A172 (cell line): Measurements from ENCODE around the gene RBFOX2. TPM values are rescaled to one million over a fixed set of nuclear protein-coding genes. Genes with fewer than 3 reads are reported as not detected.
"Not testable (repeated sequence)": the region's sequence is repeated elsewhere in the genome, so short reads cannot be mapped to it uniquely, and the experiment has no call there.

Source experiments
- DNase-seq: peaks from one replicate; pipeline ENCODE4 v3.0.0-alpha.2; 2015; ENCODE audit warnings: low spot score
- total RNA-seq: library from RNA; depleted of rRNA; stranded (reverse); fragments of >200 nt; shearing (Covaris generic); gene quantifications from 2 replicates; pipeline ENCODE4 v1.2.3, GENCODE V29; 2014

The RBFOX2 gene
- total RNA-seq, 1 experiment from 2014 or later: 47.5 TPM

DNA sequence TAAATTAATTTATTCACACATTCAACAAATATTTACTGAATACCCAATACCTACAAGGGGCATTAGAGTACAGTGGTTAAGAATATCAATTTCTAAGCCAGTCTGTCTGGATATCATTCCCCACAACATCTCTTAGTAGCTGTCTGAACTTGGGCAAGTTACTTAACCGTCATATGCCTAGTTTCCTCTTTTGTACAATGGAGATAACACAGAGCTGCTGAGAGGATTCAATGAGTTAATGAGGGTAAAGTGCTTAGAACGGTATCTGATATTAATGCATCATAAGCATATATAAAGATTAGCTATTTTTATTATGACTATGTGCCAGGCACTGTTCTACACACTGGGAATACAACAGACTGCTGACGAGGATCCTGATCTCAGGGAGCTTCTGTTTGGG is 194.6 kb downstream of the RBFOX2 start:
- no peak for DNase-seq

DNA sequence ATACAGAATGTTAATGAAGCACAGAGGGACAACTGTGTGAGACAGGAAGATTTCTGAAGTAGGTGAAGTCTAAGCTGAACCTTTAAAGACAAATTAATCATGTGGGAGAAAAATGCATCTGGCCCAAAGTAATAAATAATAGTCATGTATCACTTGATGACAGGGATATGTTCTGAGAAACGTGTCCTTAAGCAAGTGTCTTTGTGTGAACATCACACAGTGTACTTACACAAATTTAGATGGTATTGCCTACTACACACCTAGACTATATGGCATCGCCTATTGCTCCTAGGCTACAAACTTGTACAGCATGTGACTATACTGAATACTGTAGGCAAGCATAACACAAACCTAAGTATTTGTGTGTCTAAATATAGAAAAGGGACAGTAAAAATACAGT is 198.3 kb downstream of the RBFOX2 start:
- DNase-seq: no peak

DNA sequence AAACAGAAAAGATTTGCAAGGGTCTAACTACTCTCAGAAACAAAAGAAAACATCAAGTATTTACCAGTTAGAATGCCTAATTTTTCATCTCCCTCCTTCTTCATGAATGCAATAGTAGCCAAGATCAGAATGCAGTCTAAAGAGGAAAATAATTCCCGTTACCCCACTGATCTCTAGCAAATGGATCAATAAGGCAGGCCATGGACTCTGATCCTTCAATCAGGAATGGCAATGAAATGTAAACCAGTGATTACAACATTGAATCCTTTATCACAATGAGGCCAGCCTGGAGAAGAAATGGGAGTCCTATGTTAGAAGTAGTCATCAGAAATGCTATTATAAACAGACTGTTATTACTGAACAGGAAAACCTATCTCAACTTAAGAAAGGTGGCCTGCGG is 204.4 kb downstream of the RBFOX2 start:
- no peak for DNase-seq

DNA sequence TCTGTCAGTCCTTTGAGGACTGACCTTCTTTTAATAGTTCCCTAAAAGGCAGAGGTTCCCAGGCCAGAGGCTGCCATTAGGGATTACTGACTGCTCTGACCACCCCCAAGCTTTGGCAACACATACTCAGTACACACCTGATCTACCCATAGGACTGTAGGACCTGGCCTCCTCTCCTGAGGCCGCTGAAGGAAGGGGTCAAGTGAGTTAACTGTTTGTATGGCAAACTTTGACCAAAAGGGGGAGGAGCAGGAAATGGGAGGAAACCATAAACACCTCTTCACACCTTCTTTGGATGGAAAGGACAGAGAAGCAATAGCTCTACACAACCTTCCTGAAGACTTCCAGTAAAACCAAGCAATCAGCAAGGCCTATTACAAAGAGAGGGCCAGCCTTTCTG is 207.0 kb downstream of the RBFOX2 start:
- DNase-seq: no peak

DNA sequence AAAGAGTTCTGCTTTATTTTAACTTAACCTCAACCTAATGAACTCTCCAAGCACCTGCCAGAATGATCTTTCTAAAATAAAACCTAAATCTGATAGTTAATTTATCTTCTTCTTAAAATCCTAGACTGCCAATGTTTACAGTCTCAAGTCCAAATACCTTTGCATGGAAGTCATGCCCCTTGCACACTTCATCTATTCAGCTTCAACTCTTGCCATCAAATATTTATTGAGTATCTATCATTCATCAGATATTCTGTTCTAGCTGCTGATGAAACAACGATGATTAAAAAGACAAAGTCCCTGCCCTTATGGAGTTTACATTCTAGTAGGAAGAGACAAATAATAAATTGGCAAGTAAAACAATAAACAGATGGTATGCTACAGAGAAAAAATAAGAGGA is 209.2 kb downstream of the RBFOX2 start:
- DNase-seq: no peak

DNA sequence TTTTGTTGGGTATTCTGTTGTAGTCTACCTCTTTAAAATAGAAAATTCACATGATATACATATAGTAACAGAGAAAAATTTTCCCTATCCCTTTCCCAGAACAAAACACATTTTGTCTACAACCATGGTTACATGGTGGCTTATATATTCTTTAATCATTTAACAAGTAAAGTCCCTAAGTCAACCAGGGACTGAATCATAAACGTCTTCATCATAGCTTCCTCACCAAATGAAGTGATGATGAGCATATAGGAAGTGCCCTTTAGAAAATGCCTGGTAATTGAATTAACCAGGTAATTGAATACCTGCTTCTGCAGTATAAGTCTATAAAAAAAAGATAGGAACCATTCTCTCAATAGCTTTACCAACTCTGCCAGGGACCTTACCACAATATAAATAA is 209.7 kb downstream of the RBFOX2 start:
- DNase-seq: no peak

DNA sequence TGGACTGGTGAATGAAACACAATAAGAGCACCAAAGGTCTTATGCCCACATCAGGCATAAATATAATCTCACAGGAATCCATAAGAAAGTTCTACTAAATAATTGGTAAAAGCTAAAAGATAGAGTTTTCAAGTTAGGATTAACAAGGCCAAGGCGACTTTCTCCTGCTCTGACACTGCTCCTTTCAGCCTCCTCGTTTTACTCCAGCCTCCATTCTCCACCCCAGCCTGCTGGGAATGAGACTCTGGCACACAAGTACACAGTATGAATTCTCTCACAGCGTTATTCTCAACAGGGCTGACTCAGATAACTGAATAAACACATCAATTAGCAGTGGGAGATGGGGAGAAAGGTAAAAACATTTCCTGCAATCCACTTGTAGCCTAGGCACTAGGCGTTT is 216.0 kb downstream of the RBFOX2 start:
- DNase-seq: no peak

DNA sequence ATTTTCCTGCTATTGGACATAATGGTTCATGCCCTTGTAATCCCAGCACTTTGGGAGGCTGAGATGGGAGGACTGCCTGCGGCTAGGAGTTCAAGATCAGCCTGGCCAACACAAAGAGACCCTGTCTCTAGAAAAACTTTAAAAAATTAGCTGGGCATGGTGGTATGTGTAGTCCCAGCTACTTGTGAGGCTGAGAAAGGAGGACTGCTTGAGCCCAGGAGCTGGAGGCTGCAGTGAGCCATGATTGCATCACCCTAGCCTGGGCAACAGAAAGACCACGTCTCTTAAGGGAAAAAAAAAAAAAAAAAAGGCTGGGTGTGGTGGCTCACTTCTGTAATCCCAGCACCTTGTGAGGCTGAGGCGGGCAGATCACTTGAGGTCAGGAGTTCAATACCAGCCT is 217.0 kb downstream of the RBFOX2 start:
- no peak for DNase-seq

DNA sequence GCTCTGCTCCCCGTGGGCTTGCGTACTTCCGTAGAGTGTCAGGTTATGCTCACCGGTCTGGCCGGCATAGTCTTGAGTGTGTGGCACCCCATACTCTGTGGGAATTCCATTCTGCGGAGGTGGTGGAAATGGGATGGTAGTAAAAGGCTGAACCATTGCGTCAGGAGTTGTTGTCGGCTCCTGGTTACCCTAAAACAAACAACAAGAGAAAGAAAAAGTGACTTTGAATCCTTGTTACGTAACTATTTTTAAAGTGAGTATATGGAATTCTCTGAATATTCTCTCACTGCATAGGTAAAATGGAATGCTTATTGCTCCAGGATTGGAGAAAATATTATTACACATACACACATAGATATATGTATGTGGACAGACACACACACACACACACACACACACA is 218.8 kb downstream of the RBFOX2 start:
- no peak for DNase-seq

DNA sequence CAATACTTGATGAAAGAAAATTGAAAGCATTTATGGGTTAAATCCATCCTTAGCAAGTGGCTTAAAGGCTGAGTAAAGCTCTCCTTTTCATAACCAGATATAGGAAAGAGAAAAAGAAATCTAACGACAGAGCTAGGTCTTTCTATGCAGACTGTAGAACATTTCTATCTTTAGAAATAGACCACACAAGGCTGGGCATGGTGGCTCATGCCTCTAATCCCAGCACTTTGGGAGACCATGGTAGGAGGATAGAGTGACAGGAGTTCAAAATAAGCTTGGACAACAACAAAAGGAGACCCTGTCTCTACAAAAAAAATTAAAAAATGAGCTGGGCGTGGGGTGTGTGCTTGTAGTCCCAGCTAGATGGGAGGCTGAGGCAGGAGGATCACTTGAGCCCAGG is 220.2 kb downstream of the RBFOX2 start:
- DNase-seq: no peak

DNA sequence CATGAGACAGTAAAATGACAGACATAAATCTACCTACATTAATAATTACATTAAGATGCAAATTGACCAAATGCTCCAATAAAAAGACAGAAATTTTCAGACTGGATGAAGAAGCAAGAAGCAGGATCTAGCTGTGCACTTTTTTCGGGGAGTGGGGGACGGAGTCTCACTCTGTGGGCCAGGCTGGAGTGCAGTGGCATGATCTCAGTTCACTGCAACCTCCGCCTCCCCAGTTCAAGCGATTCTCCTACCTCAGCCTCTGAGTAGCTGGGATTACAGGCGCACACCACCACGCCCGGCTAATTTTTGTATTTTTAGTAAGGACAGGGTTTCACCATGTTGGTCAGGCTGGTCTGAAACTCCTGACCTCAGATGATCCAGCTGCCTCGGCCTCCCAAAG is 222.0 kb downstream of the RBFOX2 start:
- DNase-seq: not testable (repeated sequence)

DNA sequence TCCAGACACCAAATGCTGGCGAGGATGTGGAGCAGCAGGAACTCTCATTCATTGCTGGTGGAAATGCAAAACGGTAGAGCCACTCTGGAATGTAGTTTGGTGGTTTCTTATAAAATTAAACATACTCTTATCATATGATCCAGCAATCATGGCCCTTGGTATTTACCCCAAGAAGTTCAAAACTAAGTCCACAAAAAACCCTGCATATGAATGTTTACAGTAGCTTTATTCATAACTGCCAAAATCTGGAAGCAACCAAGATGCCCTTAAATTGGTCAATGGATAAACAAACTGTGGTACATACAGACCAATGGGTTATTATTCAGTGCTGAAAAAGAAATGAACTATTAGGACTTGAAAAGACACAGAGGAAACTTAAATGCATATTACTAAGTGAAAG is 223.2 kb downstream of the RBFOX2 start:
- no peak for DNase-seq

DNA sequence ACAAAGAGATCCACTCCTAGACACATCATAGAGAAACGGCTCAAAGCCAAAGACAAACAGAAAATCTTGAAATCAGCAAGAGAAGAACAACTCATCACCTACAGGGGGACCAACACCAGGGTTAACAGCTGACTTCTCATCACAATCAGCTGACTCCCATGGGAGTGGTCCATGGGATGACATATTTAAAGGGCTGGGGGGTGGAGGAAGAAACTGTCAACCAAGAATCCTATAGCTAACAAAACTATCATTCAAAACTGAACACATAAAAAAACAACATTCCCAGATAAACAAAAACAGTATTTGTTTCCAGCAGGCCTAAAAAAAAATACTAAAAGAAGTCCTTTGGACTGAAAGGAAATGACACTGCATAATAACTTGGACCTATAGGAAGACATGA is 224.2 kb downstream of the RBFOX2 start:
- no peak for DNase-seq

DNA sequence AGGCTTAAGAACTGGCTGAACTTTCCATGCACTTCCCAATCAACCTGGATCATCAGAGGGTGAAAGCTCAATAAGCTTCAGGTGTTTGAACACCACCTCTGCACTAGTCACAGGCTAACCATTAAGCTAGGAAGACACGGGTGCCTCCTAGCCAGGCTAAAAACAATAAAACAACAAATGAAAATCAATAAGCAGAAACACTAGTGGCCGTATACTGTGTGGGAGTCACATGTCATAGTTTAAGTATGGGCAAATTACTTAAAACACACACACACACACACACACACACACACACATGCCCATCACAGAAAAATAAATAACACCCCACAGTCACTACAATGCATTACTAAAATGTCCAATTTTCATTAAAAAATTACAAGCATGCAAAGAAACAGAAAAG is 225.7 kb downstream of the RBFOX2 start:
- DNase-seq: no peak

DNA sequence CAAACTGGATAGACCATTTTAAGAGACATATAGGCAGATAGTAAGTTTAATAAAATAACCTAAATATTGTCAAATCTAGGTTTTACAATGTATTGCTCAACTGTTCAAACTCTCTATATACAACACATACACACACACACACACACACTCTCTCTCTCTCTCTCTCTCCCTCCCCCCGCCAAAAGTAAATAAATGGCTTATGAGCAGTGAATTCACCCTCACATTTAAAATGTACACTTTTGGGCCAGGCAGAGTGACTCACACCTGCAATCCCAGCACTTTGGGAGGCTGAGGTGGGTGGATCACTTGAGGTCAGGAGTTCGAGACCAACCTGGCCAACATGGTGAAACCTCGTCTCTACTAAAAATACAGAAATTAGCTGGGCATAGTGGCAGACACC is 227.3 kb downstream of the RBFOX2 start:
- DNase-seq: not testable (repeated sequence)

DNA sequence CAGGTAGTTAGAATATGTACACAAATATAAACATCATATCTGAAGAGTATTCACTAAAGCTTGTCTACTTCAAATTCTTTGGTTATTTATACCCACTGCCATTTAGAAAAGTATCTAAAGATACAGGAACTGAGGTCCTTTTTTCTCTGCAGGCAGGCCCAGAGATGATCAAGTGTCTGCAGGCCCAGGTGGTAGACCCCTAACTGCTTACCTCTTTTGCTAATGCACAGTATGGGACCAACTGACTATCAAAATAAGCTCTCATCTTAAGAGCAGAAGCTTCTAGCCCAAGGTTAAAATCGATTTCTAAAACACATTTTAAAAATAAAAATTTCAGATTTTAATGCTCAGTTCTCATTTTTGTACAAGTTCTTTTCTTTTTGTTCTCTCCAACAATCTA is 229.5 kb downstream of the RBFOX2 start:
- no peak for DNase-seq

DNA sequence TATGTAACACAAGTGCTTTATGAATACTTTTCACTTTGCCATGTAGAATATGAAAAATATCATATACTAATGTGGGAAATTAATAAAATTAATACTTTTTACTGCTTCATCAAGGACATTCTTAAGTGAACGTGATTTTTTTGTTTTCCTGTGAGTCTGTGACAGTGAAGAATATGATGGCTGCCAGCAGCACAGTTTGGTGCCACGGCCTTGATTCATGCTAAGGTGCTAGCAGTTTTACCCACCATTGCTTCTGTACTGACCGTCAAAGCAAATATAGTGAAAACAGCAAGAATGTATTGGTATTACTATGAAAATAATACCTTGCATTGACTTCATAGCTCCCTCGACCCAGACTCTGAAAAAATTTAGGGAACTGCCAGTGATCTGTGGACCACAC is 231.2 kb downstream of the RBFOX2 start:
- DNase-seq: no peak

DNA sequence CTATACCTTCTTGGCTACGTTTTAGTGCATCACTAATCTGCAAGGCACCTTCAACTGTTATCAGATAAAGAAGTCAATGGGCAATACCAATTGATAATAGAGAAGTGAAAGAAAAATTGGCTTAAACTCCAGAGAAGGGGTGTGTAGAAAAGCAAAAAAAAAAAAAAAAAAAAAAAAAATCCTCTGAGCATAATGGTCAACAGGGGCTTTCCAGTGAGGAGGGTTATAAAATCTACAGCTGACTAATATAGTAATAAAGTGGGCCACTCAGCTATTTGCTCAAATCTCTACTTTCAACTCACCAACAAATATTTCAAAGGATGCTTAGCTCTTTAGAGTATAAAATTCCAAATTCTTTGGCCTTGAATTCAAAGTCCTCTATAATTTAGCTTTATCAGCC is 233.1 kb downstream of the RBFOX2 start:
- no peak for DNase-seq

DNA sequence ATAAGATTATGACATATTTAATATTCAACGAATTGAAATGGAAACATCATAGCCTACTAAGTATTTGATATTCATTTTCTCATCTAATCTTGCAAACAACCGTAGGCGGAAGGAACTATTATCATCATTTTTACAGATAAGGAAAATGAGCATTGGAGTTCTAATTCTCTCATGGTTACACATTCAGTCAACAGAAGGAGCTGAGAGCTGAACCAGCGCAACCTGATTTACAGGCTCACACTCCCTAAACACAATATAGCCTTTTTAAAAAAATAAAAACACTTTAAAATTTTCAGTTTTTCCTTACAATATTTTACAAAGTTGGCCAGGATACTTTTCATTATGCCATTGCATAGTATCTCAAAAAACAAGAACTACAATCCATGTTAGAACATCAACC is 236.1 kb downstream of the RBFOX2 start:
- DNase-seq: no peak

DNA sequence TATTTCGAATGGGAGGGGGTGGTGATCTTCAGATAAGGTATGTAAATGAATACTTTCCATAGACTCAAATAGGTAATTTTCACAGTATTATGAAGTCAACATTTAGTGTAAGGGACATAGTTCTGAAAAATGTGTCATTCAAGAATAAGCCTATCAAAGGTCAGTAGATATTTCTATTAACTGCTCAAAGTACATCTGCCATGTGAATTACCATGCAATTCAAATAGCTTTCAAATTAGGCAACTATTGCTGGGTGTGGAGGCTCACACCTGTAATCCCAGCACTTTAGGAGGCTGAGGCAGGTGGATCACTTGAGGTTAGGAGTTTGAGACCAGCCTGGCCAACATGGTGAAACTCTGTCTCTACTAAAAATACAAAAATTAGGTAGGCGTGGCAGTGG is 236.8 kb downstream of the RBFOX2 start:
- not testable (repeated sequence) for DNase-seq

DNA sequence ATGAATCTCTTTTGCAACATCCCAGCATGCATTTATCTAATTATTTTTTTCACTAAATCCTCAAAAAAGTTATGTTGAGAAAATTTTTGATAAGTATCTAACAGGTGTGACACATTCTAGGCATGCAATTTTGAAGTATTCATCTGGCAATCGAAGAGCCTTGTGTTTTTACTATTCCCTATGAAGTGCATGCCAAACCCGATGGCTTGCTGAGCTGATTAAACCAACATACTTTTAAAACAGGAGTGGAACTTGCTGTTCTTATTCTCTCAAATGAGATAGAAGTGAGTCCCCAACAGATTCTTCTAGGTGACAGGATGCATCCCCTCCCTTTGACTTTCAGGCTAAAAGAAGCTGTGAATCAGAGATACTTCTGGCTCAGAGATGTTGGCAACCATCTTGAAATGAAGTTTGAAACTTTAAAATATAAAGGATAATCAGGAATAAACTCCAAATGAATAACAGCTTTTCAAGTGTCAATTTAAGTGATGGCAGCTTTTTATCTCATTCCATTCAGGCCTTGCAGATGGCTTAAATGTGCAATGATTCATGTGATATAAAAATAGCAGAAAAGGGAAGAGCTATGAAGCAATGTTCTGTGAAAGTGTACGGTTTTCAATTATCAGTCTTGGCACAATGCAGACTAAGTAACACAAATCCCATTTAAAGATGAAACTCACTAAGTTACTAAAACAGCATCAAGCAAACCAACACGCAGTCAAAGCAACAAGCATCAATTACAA is 243.3 kb downstream of the RBFOX2 start:
- DNase-seq: no peak

DNA sequence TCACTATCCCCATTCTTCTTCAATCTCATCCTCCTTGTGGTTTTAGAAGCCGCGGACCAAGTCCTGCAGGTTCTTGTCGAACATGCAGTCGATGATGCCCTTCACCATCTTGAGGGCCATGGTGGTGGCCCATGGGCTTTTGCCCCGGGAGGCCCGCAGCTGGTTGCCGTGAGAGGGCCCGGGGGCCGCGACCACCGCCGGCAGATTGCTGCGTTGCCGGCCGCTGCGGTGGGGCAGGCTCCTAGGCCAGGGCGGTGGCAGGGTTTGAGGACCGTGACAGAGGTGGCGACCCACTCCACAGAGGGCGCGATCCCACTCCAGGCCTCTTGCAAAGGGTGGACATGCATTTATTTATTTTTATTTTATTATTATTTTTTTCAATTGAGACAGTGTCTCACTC is 244.0 kb downstream of the RBFOX2 start:
- DNase-seq: no peak

DNA sequence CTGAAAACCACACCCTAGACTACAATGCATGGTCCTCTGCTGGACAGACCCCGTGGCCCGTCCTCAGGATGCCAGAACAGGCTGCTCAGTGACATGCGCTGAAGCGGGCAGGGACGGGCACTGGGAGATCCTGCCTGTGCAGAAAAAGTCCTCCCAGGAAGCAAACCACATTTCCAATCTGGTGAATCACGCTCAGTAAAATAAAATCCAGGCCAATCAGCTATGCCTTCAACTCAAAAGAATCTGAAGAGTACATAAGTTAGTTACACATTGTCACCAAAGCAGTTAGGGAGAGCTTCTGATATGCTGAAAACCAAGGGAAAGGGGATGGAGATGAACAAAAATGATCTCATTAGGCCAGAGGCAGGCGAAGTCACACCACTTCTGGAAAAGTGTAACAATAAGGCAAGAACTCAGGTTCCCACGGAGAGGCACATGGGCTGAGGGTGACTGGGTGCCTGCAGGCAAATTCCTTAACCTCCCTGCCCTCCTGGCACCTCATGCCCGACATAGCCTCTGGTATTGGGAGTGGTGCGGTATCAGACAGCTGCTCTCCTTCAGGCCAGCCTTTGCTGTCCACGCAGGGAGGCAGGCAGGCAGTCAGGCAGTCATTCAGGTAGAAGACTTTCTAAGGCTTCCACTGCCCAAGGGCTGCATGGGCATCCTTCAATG is 244.5 kb downstream of the RBFOX2 start:
- peak; percentile 44 for DNase-seq

DNA sequence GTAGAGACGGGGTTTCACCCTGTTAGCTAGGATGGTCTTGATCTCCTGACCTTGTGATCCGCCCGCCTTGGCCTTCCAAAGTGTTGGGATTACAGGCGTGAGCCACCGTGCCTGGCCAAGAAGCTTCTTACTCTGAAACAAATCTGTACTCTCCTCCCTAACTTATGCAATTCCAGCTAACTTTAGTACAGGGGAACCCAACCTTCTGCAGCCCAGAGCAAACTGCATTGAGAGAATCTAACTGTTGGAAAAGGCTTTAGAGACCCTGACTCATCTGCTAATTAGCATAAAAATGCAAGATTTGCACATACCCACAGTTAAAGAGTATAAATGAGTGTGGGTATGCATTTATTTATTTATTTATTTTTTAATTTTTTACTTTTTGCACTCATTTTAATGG is 246.1 kb downstream of the RBFOX2 start:
- no peak for DNase-seq
